KOPT-K1 (cell line): ENCODE measurements around the gene ACVR1B.

Experiments used
- H3K27ac ChIP-seq: fragments of 200-600 bp; sonication (generic); 2 replicates; pipeline ENCODE4 v1.5.1; 2016; ENCODE audit warnings: antibody characterized with exemption, mild to moderate bottlenecking, low read depth, low read length; ENCODE audit not compliant: poor library complexity, severe bottlenecking
- H3K36me3 ChIP-seq: fragments of 200-600 bp; sonication (generic); 2 replicates; pipeline ENCODE4 v1.5.1; 2017; ENCODE audit warnings: antibody characterized with exemption, mild to moderate bottlenecking, low read length, moderate library complexity; ENCODE audit not compliant: insufficient read depth
- H3K9me3 ChIP-seq: fragments of 200-600 bp; sonication (generic); 2 replicates; pipeline ENCODE4 v1.5.1; 2017; ENCODE audit warnings: antibody characterized with exemption, low read length, mild to moderate bottlenecking; ENCODE audit not compliant: insufficient read depth, poor library complexity, severe bottlenecking

The ACVR1B gene

GRCh38 chr12:51948066-51948465 lies 3.4 kb upstream of the ACVR1B start:
- no peak overlapping the region for H3K27ac ChIP-seq
- H3K36me3 ChIP-seq = no peaks in the 10 kb centered on the region
- H3K9me3 ChIP-seq = peaks cover 19% of the 10 kb centered on the region

- H3K27ac ChIP-seq = no peak overlapping the region
- peaks cover 11% of the 10 kb centered on the region for H3K9me3 ChIP-seq
- H3K36me3 ChIP-seq = no peaks in the 10 kb centered on the region
These were observed 2.0 kb upstream of the ACVR1B start for GRCh38 chr12:51949342-51950030.

- Histone ChIP-seq H3K9me3 (no peaks in the 10 kb centered on the region), H3K36me3 (no peaks in the 10 kb centered on the region), H3K27ac (peak overlapping the region; percentile 32)
These were observed 759 bp upstream of the ACVR1B start for GRCh38 chr12:51950682-51951198.

GRCh38 chr12:51951843-51952722 lies 584 bp downstream of the ACVR1B start:
- no peaks in the 10 kb centered on the region for H3K36me3 ChIP-seq
- H3K9me3 ChIP-seq = no peaks in the 10 kb centered on the region
- H3K27ac ChIP-seq = peak overlapping the region; percentile 82

GRCh38 chr12:51953089-51953488 lies 1.6 kb downstream of the ACVR1B start:
- Histone ChIP-seq H3K27ac (peak overlapping the region; percentile 14), H3K9me3 (no peaks in the 10 kb centered on the region), H3K36me3 (no peaks in the 10 kb centered on the region)

GRCh38 chr12:51953864-51954263 lies 2.4 kb downstream of the ACVR1B start:
- H3K36me3 ChIP-seq = no peaks in the 10 kb centered on the region
- no peaks in the 10 kb centered on the region for H3K9me3 ChIP-seq
- no peak overlapping the region for H3K27ac ChIP-seq

GRCh38 chr12:51954561-51955361 lies 3.3 kb downstream of the ACVR1B start:
- H3K27ac ChIP-seq = no peak overlapping the region
- H3K36me3 ChIP-seq = peaks cover 6% of the 10 kb centered on the region; the same call in 1 of the 2 replicates
- H3K9me3 ChIP-seq = no peaks in the 10 kb centered on the region

- H3K36me3 ChIP-seq = peaks cover 13% of the 10 kb centered on the region; the same call in 1 of the 2 replicates
- H3K27ac ChIP-seq = no peak overlapping the region
- no peaks in the 10 kb centered on the region for H3K9me3 ChIP-seq
These were observed 4.2 kb downstream of the ACVR1B start for GRCh38 chr12:51955702-51956101.

- Histone ChIP-seq H3K36me3 (peaks cover 21% of the 10 kb centered on the region), H3K27ac (no peak overlapping the region), H3K9me3 (peaks cover 5% of the 10 kb centered on the region)
These were observed 7.0 kb downstream of the ACVR1B start for GRCh38 chr12:51958542-51958941.

- Histone ChIP-seq H3K36me3 (peaks cover 26% of the 10 kb centered on the region), H3K27ac (no peak overlapping the region), H3K9me3 (peaks cover 7% of the 10 kb centered on the region)
These were observed 7.7 kb downstream of the ACVR1B start for GRCh38 chr12:51959211-51959610.

GRCh38 chr12:51959921-51960320 lies 8.4 kb downstream of the ACVR1B start:
- H3K9me3 ChIP-seq = peaks cover 7% of the 10 kb centered on the region
- H3K27ac ChIP-seq = no peak overlapping the region
- peaks cover 26% of the 10 kb centered on the region for H3K36me3 ChIP-seq

- H3K9me3 ChIP-seq = peaks cover 7% of the 10 kb centered on the region
- peaks cover 26% of the 10 kb centered on the region for H3K36me3 ChIP-seq
- no peak overlapping the region for H3K27ac ChIP-seq
These were observed 9.0 kb downstream of the ACVR1B start for GRCh38 chr12:51960488-51960887.

GRCh38 chr12:51960890-51961289 lies 9.4 kb downstream of the ACVR1B start:
- H3K36me3 ChIP-seq = peaks cover 26% of the 10 kb centered on the region
- H3K27ac ChIP-seq = no peak overlapping the region
- H3K9me3 ChIP-seq = peaks cover 7% of the 10 kb centered on the region

- H3K9me3 ChIP-seq = peaks cover 7% of the 10 kb centered on the region
- peaks cover 26% of the 10 kb centered on the region for H3K36me3 ChIP-seq
- peak overlapping the region; percentile 36 for H3K27ac ChIP-seq
These were observed 10.3 kb downstream of the ACVR1B start for GRCh38 chr12:51961834-51962233.

GRCh38 chr12:51962737-51963136 lies 11.2 kb downstream of the ACVR1B start:
- H3K27ac ChIP-seq = peak overlapping the region; percentile 36
- H3K36me3 ChIP-seq = peaks cover 26% of the 10 kb centered on the region

More at GRCh38 chr12:51962737-51963136, 11.2 kb downstream of the ACVR1B start:
- peaks cover 7% of the 10 kb centered on the region for H3K9me3 ChIP-seq
